CD4-positive, CD25-positive, alpha-beta regulatory T cell (primary cell): Measurements from ENCODE around the gene TAF15. TPM values are rescaled to one million over a fixed set of nuclear protein-coding genes. Genes with fewer than 3 reads are reported as not detected.
A peak's percentile ranks its signal among the peaks of the same experiment; 100 is the strongest.

Experiments
- ATAC-seq, 2 donors: fragments of 150-1000 bp; cut with Tn5 transposase; one replicate each; pipeline ENCODE4 v1.10.0; 2021; ENCODE audit warnings: low read depth in 2 of 2, moderate number of reproducible peaks in 2 of 2, moderate library complexity in 1 of 2
- DNase-seq, 3 donors: peaks; one replicate each; pipeline versions ENCODE4 v3.0.0 to v3.0.0-alpha.2; 2012 to 2022; ENCODE audit warnings: mixed read lengths in 1 of 3
- H3K27ac ChIP-seq: one replicate; pipeline ENCODE4 v1.7.0; 2013; ENCODE audit warnings: mild to moderate bottlenecking, low read length; ENCODE audit not compliant: insufficient read depth, poor library complexity, severe bottlenecking
- H3K27me3 ChIP-seq: one replicate; pipeline ENCODE4 v1.7.0; 2013; ENCODE audit warnings: low read length; ENCODE audit not compliant: control insufficient read depth, insufficient read depth
- H3K36me3 ChIP-seq: one replicate; pipeline ENCODE4 v1.7.0; 2013; ENCODE audit warnings: mild to moderate bottlenecking, low read length, moderate library complexity; ENCODE audit not compliant: control insufficient read depth, insufficient read depth
- H3K4me1 ChIP-seq: 2 replicates; pipeline ENCODE4 v1.7.0; 2013; ENCODE audit warnings: mild to moderate bottlenecking, low read length; ENCODE audit not compliant: insufficient read depth, control insufficient read depth, poor library complexity, severe bottlenecking
- H3K4me3 ChIP-seq: one replicate; pipeline ENCODE4 v1.7.0; 2013; ENCODE audit warnings: low read depth, mild to moderate bottlenecking, low read length, moderate library complexity
- H3K9me3 ChIP-seq, 2 experiments: 1 replicate in 1 of 2; 2 replicates in 1 of 2; pipeline ENCODE4 v1.7.0; 2013; ENCODE audit warnings: low read length in 2 of 2, mild to moderate bottlenecking in 1 of 2, moderate library complexity in 1 of 2; ENCODE audit not compliant: control insufficient read depth in 2 of 2
- H3K27ac Mint-ChIP-seq, 3 donors: one replicate each; pipeline ENCODE4 v1.8.0; 2020 to 2022; ENCODE audit warnings: mild to moderate bottlenecking in 3 of 3, mixed read lengths in 3 of 3, moderate library complexity in 2 of 3
- H3K27me3 Mint-ChIP-seq: one replicate; pipeline ENCODE4 v1.8.0; 2022; ENCODE audit warnings: mild to moderate bottlenecking, mixed read lengths
- H3K36me3 Mint-ChIP-seq: one replicate; pipeline ENCODE4 v1.8.0; 2020; ENCODE audit warnings: mixed read lengths
- H3K4me1 Mint-ChIP-seq, 4 donors: one replicate each; pipeline ENCODE4 v1.8.0; 2020 to 2022; ENCODE audit warnings: mixed read lengths in 4 of 4, mild to moderate bottlenecking in 1 of 4
- H3K4me3 Mint-ChIP-seq, 4 donors: one replicate each; pipeline ENCODE4 v1.8.0; 2020 to 2022; ENCODE audit warnings: mild to moderate bottlenecking in 4 of 4, mixed read lengths in 4 of 4, moderate library complexity in 3 of 4
- H3K9me3 Mint-ChIP-seq, 7 donors: one replicate each; pipeline ENCODE4 v1.8.0; 2020 to 2022; ENCODE audit warnings: mixed read lengths in 7 of 7, mild to moderate bottlenecking in 3 of 7, moderate library complexity in 2 of 7
- polyA plus RNA-seq, 4 donors: library from polyadenylated mRNA; unstranded; fragments of 300-500 nt; fragmentation: Illumina TruSeq; gene quantifications; one replicate each; pipeline ENCODE4 v1.2.3, GENCODE V29; 2021
- total RNA-seq: library from RNA; stranded (reverse); gene quantifications from one replicate; pipeline ENCODE4 v1.2.3, GENCODE V29; 2022

Gene TAF15
- total and polyA plus RNA-seq, 5 donors from 2014 or later, result 8.8 to 186 (median 17.3) TPM

DNA sequence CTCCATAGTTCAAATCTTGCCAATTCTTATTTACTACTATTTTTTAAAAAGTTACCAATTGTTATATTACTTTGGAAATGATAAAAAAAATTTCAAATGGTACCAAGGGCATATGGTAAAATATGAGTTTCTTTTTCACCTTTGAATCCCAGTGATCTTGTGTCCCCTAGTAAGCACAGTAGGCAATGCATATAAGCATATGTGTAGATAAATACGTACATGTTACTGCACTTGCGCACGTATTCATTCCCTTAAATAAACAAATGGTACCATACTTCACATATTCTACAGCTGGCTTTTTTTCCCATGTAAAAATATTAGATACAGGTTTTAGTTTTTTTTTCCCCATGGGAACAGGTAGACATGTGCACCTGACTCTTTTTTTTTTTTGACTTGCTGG, 31.8 kb downstream of the TAF15 start:
- no peaks in the 10 kb centered on the region for H3K27me3 Mint-ChIP-seq
- peaks cover 0 to 4% (median under 1%) of the 10 kb centered on the region in 4 donors for H3K4me1 Mint-ChIP-seq
- no peak overlapping the region for H3K27ac Mint-ChIP-seq

DNA sequence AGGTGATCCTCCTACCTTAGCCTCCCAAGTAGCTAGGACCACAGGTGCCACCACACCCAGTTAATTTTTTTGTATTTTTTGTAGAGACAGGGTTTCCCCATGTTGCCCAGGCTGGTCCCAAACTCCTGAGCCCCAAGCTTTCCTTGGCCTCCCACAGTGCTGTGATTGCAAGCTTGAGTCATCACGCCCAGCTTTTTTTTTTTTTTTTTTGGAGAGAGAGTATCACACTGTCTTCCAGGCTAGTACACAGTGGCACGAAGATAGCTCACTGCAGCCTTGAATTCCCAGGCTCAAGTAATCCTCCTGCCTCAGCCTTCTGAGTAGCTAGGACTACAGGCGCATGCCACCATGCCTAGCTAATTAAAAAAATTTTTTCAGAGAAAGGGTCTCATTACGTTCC, 32.2 kb downstream of the TAF15 start:
- H3K27me3 Mint-ChIP-seq, result no peaks in the 10 kb centered on the region
- no peak overlapping the region for H3K27ac ChIP-seq
- no peak overlapping the region for H3K4me3 ChIP-seq
- peaks cover 44% of the 10 kb centered on the region for H3K36me3 Mint-ChIP-seq
- peaks cover 0 to 1% (median 0%) of the 10 kb centered on the region in 4 donors for H3K4me1 Mint-ChIP-seq
- H3K27ac Mint-ChIP-seq, result no peak overlapping the region
- H3K9me3 ChIP-seq, result no peaks in the 10 kb centered on the region
- no peak for ATAC-seq
- no peaks in the 10 kb centered on the region for H3K27me3 ChIP-seq
- no peak overlapping the region for H3K4me3 Mint-ChIP-seq
- H3K9me3 Mint-ChIP-seq, result peaks cover 0 to 2% (median 0%) of the 10 kb centered on the region in 7 donors
- H3K4me1 ChIP-seq, result no peaks in the 10 kb centered on the region
- no peak for DNase-seq
- H3K36me3 ChIP-seq, result peaks cover 92% of the 10 kb centered on the region

More for the DNA sequence above, 31.8 kb downstream of the TAF15 start:
- no peaks in the 10 kb centered on the region for H3K27me3 ChIP-seq
- peaks cover 93% of the 10 kb centered on the region for H3K36me3 ChIP-seq
- H3K4me1 ChIP-seq, result no peaks in the 10 kb centered on the region
- ATAC-seq (no peak), DNase-seq (no peak)
- H3K4me3 ChIP-seq, result no peak overlapping the region
- Mint-ChIP-seq H3K36me3 (peaks cover 44% of the 10 kb centered on the region), H3K9me3 (peaks cover 0 to 2% (median 0%) of the 10 kb centered on the region in 7 donors), H3K4me3 (no peak overlapping the region)
- H3K27ac ChIP-seq, result no peak overlapping the region
- no peaks in the 10 kb centered on the region for H3K9me3 ChIP-seq

GRCh38 chr17:35842239-35842638, 33.0 kb downstream of the TAF15 start:
- H3K27ac ChIP-seq, result no peak overlapping the region
- DNase-seq (no peak), ATAC-seq (no peak)
- peaks cover 0 to 1% (median 0%) of the 10 kb centered on the region in 4 donors for H3K4me1 Mint-ChIP-seq
- no peak overlapping the region for H3K4me3 Mint-ChIP-seq
- H3K36me3 ChIP-seq, result peaks cover 93% of the 10 kb centered on the region
- no peaks in the 10 kb centered on the region for H3K9me3 ChIP-seq
- H3K9me3 Mint-ChIP-seq, result peaks cover 0 to 2% (median 0%) of the 10 kb centered on the region in 7 donors
- no peaks in the 10 kb centered on the region for H3K4me1 ChIP-seq
- no peaks in the 10 kb centered on the region for H3K27me3 ChIP-seq
- H3K4me3 ChIP-seq, result no peak overlapping the region
- peaks cover 44% of the 10 kb centered on the region for H3K36me3 Mint-ChIP-seq
- no peaks in the 10 kb centered on the region for H3K27me3 Mint-ChIP-seq
- H3K27ac Mint-ChIP-seq, result no peak overlapping the region

- ATAC-seq (no peak), DNase-seq (no peak)
- Histone ChIP-seq H3K36me3 (peaks cover 91% of the 10 kb centered on the region), H3K27me3 (no peaks in the 10 kb centered on the region), H3K9me3 (no peaks in the 10 kb centered on the region), H3K27ac (no peak overlapping the region), H3K4me1 (no peaks in the 10 kb centered on the region), H3K4me3 (no peak overlapping the region)
- H3K27me3 Mint-ChIP-seq, result no peaks in the 10 kb centered on the region
- peaks cover 0 to 3% (median 0%) of the 10 kb centered on the region in 4 donors for H3K4me1 Mint-ChIP-seq
- no peak overlapping the region for H3K4me3 Mint-ChIP-seq
- peaks cover 47% of the 10 kb centered on the region for H3K36me3 Mint-ChIP-seq
- H3K9me3 Mint-ChIP-seq, result peaks cover 0 to 2% (median 0%) of the 10 kb centered on the region in 7 donors
- peak overlapping the region in 1 of 3 donors; percentile 59 for H3K27ac Mint-ChIP-seq
Observed at GRCh38 chr17:35843698-35844097, 34.4 kb downstream of the TAF15 start.

DNA sequence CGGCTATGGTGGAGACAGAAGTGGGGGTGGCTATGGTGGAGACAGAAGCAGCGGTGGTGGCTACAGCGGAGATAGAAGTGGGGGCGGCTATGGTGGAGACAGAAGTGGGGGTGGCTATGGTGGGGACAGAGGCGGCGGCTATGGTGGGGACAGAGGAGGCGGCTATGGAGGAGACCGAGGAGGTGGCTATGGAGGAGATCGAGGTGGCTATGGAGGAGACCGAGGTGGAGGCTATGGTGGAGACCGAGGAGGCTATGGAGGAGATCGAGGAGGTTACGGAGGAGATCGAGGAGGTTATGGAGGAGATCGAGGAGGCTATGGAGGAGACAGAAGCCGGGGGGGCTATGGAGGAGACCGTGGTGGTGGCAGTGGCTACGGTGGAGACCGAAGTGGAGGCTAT, 35.3 kb downstream of the TAF15 start:
- no peak for DNase-seq
- Mint-ChIP-seq H3K4me1 (peaks cover 0 to 3% (median 1%) of the 10 kb centered on the region in 4 donors), H3K36me3 (peaks cover 47% of the 10 kb centered on the region), H3K27ac (peak overlapping the region in 1 of 3 donors; percentile 24), H3K9me3 (peaks cover 0 to 2% (median 0%) of the 10 kb centered on the region in 7 donors), H3K4me3 (no peak overlapping the region), H3K27me3 (no peaks in the 10 kb centered on the region)
- no peaks in the 10 kb centered on the region for H3K9me3 ChIP-seq
- no peaks in the 10 kb centered on the region for H3K4me1 ChIP-seq
- ATAC-seq, result no peak
- H3K27ac ChIP-seq, result no peak overlapping the region
- H3K36me3 ChIP-seq, result peaks cover 89% of the 10 kb centered on the region
- H3K4me3 ChIP-seq, result no peak overlapping the region
- H3K27me3 ChIP-seq, result no peaks in the 10 kb centered on the region

GRCh38 chr17:35846055-35846809, 36.9 kb downstream of the TAF15 start:
- H3K36me3 ChIP-seq, result peaks cover 81% of the 10 kb centered on the region
- H3K36me3 Mint-ChIP-seq, result peaks cover 49% of the 10 kb centered on the region
- H3K4me3 ChIP-seq, result no peak overlapping the region
- no peak overlapping the region for H3K27ac ChIP-seq
- H3K9me3 Mint-ChIP-seq, result peaks cover 0 to 2% (median 0%) of the 10 kb centered on the region in 7 donors
- no peaks in the 10 kb centered on the region for H3K27me3 ChIP-seq
- peaks cover 0 to 8% (median 4%) of the 10 kb centered on the region in 4 donors for H3K4me1 Mint-ChIP-seq
- peak overlapping the region in 2 of 3 donors; percentile 15 to 27 for H3K27ac Mint-ChIP-seq
- no peaks in the 10 kb centered on the region for H3K27me3 Mint-ChIP-seq
- no peak for DNase-seq
- H3K4me3 Mint-ChIP-seq, result no peak overlapping the region
- no peak for ATAC-seq
- H3K9me3 ChIP-seq, result no peaks in the 10 kb centered on the region
- no peaks in the 10 kb centered on the region for H3K4me1 ChIP-seq

- ATAC-seq (no peak), DNase-seq (no peak)
- no peaks in the 10 kb centered on the region for H3K9me3 ChIP-seq
- H3K4me1 ChIP-seq, result no peaks in the 10 kb centered on the region
- peaks cover 73% of the 10 kb centered on the region for H3K36me3 ChIP-seq
- H3K4me3 ChIP-seq, result no peak overlapping the region
- Mint-ChIP-seq H3K27me3 (no peaks in the 10 kb centered on the region), H3K4me3 (no peak overlapping the region), H3K9me3 (no peaks in the 10 kb centered on the region), H3K36me3 (peaks cover 51% of the 10 kb centered on the region), H3K4me1 (peaks cover 0 to 10% (median 6%) of the 10 kb centered on the region in 4 donors), H3K27ac (no peak overlapping the region)
- no peaks in the 10 kb centered on the region for H3K27me3 ChIP-seq
- no peak overlapping the region for H3K27ac ChIP-seq
Observed at GRCh38 chr17:35847006-35847405, 37.7 kb downstream of the TAF15 start.
